Type B pancreatic cell (in vitro differentiated cells): ENCODE results near the gene PGS1. TPM values are rescaled to one million over a fixed set of nuclear protein-coding genes. Genes with fewer than 3 reads are reported as not detected.

Experiments used
- DNase-seq: peaks from one replicate; pipeline ENCODE4 v3.0.0; 2021; ENCODE audit warnings: mixed read lengths; ENCODE audit not compliant: unreplicated experiment; ENCODE audit errors: extremely low spot score
- H3K27ac Mint-ChIP-seq: 2 replicates; pipeline ENCODE4 v1.8.0; 2021; ENCODE audit warnings: mild to moderate bottlenecking, mixed read lengths
- H3K27me3 Mint-ChIP-seq: 2 replicates; pipeline ENCODE4 v1.8.0; 2021; ENCODE audit warnings: mixed read lengths
- H3K36me3 Mint-ChIP-seq: 2 replicates; pipeline ENCODE4 v1.8.0; 2021; ENCODE audit warnings: mixed read lengths
- H3K4me1 Mint-ChIP-seq: one replicate; pipeline ENCODE4 v1.8.0; 2021; ENCODE audit warnings: mixed read lengths; ENCODE audit not compliant: unreplicated experiment
- H3K4me3 Mint-ChIP-seq: 2 replicates; pipeline ENCODE4 v1.8.0; 2021; ENCODE audit warnings: mild to moderate bottlenecking, mixed read lengths
- H3K9me3 Mint-ChIP-seq: 2 replicates; pipeline ENCODE4 v1.8.0; 2021; ENCODE audit warnings: mixed read lengths
- total RNA-seq: library from RNA; stranded (reverse); gene quantifications from 2 replicates; pipeline ENCODE4 v1.2.1, GENCODE V29; 2021; ENCODE audit warnings: low replicate concordance
- TF ChIP-seq, protein P1 (sequence below): fragments of 200-600 bp; sonication (generic); conservative IDR thresholded peaks from 2 replicates; pipeline ENCODE4 v1.5.0; 2021; ENCODE audit warnings: antibody characterized with exemption, mild to moderate bottlenecking

The PGS1 gene
- total RNA-seq, 1 donor from 2014 or later, result 54.8 TPM

DNA sequence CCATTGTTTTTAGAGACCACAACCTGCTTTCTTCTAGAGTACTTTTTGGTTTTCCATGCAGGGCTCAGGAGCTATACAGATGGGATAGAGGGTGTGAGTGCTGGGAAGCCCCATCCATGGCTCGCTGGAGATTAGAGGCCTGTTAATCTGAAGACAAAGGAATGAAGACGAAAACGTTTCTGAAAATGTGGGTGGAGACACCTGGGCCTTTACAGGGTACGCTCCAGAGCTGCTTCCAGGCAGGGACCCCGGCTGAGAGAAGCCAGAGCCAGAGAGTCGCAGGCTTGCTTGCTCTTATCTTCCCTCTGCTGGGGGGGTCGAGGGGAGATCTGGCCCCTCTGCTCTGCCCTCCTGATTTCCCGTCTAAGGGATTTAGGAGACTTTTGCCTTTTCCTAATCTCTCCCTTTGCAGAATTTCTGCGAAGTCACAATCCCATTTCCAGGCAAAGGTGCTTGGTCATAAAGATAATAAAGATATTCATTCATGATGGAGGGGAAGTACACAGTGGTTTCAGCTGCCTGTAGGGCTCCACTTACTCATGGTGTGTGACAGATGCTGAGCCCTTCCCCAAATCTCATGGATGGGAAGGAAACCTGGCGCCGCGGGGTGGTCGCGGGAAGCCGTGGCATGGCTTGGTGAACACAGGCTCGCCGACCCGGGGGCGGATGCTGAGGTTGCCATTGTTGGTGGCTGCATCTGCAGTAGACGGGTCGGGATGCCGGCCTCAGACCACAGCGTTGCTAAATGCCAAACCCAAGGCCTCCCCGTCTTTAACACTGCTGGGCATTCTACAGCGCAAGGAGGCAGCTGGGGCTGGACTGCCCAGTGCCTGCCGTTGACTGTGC is 13.8 kb upstream of the PGS1 start:
- DNase-seq, result no peak
- Mint-ChIP-seq H3K27ac (peak overlapping the region; percentile 74), H3K36me3 (no peaks in the 10 kb centered on the region), H3K4me3 (peak overlapping the region; percentile 44), H3K9me3 (no peaks in the 10 kb centered on the region), H3K4me1 (peaks cover 29% of the 10 kb centered on the region), H3K27me3 (no peaks in the 10 kb centered on the region)
- TF ChIP-seq, protein P1, sequence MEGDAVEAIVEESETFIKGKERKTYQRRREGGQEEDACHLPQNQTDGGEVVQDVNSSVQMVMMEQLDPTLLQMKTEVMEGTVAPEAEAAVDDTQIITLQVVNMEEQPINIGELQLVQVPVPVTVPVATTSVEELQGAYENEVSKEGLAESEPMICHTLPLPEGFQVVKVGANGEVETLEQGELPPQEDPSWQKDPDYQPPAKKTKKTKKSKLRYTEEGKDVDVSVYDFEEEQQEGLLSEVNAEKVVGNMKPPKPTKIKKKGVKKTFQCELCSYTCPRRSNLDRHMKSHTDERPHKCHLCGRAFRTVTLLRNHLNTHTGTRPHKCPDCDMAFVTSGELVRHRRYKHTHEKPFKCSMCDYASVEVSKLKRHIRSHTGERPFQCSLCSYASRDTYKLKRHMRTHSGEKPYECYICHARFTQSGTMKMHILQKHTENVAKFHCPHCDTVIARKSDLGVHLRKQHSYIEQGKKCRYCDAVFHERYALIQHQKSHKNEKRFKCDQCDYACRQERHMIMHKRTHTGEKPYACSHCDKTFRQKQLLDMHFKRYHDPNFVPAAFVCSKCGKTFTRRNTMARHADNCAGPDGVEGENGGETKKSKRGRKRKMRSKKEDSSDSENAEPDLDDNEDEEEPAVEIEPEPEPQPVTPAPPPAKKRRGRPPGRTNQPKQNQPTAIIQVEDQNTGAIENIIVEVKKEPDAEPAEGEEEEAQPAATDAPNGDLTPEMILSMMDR, result no peak

DNA sequence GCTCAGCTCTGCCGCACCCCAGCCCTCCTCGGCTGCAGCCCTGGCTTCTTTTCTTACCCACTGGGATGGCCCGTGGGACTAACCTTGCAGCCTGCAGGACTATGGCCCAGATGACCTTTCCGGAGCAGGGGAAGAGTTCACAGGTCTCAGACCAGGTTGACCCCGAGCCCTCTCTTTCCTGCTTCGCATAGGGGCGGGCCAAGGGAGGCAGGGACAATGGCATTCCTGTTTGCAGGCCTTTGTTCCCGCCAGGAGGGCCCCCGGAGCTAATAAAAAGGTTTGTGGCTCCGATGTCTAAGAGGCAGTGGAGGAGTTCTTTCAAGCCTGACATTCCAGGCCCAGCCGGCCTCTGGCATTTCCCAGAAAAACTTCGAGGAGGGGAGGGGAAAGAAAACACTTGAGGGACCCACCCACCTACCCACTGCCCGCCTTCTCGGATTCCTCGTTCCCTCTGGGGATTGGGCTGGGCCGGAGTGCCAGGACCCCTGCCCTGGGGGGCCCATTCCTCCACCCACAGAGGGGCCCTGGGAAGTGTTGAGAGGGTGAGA is 12.8 kb upstream of the PGS1 start:
- Mint-ChIP-seq H3K9me3 (no peaks in the 10 kb centered on the region), H3K36me3 (no peaks in the 10 kb centered on the region), H3K27ac (peak overlapping the region; percentile 84), H3K4me1 (peaks cover 36% of the 10 kb centered on the region), H3K4me3 (peak overlapping the region; percentile 61), H3K27me3 (no peaks in the 10 kb centered on the region)
- TF ChIP-seq, protein P1, result no peak
- no peak for DNase-seq

DNA sequence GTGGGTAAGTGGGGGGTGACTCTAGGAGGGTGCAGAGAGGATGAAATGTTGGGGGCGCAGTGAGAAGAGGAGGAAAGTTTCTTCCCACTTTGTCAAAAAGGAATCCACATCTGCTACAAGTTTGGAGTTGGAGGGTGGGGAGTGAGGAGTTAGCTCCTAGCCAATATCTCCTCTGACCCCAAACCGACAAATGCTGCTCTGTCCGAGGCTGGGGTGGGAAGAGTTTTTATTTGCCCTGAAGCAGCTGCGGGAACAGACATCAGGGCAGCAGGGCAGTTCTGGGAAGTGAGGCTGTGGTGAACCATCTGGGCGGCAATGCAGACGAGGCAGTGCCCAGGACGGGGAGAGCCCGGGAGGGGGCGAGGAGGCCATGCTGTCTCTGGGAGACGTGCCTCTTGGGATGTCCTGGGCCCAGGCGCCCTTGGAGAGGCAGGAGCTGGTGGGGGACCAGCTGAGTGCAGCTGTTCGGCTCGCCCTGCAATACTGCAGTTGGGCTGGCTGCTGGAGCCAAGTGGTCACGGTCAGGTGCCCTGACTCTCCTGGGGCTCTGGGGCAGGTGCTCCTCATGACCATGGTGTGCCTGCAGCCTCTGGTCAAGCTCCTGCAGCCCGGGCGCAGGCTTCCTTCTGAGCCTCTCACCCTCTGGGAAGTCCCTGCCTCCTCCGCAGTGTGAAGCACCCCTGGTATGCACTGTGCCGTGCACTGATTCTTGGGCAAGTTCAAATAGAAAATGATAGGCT is 12.2 kb upstream of the PGS1 start:
- Mint-ChIP-seq H3K27me3 (no peaks in the 10 kb centered on the region), H3K4me1 (peaks cover 36% of the 10 kb centered on the region), H3K9me3 (no peaks in the 10 kb centered on the region), H3K4me3 (peak overlapping the region; percentile 61), H3K27ac (peak overlapping the region; percentile 84), H3K36me3 (no peaks in the 10 kb centered on the region)
- TF ChIP-seq, protein P1, result no peak
- DNase-seq, result no peak

DNA sequence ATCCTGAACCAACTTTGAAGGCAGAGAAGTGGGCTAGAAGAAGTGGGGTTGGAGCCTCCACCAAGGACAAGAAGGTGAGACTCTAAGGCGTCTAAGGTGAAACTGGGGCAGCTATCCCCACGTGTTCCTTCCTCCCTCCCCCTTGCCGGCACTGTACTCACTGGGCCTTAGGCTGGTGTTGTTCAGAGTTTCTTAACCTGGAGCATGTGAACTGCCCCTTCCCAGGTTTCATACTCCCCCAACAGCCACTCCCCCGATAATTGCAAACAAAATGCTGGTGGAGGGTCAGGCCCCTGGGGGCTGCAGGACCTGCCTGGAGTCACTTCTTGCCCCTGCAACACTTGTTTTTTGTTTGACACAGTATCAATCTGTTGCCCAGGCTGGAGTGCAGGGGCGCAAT is 11.3 kb upstream of the PGS1 start:
- Mint-ChIP-seq H3K4me3 (no peak overlapping the region), H3K4me1 (peaks cover 36% of the 10 kb centered on the region), H3K9me3 (no peaks in the 10 kb centered on the region), H3K36me3 (no peaks in the 10 kb centered on the region), H3K27me3 (no peaks in the 10 kb centered on the region), H3K27ac (no peak overlapping the region)
- no peak for DNase-seq
- TF ChIP-seq, protein P1, result no peak

DNA sequence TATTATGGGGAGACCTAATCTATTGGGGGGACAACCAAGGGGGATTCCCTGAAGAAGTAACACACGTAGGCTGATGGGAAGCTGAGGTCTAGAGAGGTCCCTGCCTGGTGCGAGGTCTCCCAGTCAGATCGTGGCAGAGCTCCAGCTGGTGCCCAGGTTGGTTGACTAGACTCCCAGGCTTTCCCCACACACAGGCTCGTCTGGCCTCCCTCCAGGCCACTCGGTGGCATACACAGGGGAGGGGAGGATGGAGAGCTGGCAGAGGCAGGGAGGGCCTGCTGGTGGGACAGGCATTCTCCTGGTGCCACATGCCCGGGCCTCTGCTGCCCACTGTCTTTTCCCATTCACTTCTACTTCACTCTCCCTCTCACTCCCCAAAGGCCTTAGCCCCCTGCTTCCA is 10.1 kb upstream of the PGS1 start:
- Mint-ChIP-seq H3K4me1 (peaks cover 41% of the 10 kb centered on the region), H3K36me3 (no peaks in the 10 kb centered on the region), H3K27ac (no peak overlapping the region), H3K27me3 (no peaks in the 10 kb centered on the region), H3K4me3 (peak overlapping the region; percentile 52), H3K9me3 (no peaks in the 10 kb centered on the region)
- TF ChIP-seq, protein P1, result no peak
- DNase-seq, result no peak
